Panc1 (cell line): ENCODE data around the gene SMIM27.
A peak's percentile ranks its signal among the peaks of the same experiment; 100 is the strongest.

Experiments
- CTCF ChIP-seq: fragments of 450-650 bp; IDR thresholded peaks from 2 replicates; pipeline ENCODE4 v1.5.1; 2017; ENCODE audit warnings: mild to moderate bottlenecking
- POLR2AphosphoS5 ChIP-seq: IDR thresholded peaks from 2 replicates; pipeline ENCODE4 v1.6.1; 2012; ENCODE audit warnings: mild to moderate bottlenecking, low read depth, low read length, moderate library complexity
- REST ChIP-seq, 2 experiments: IDR thresholded peaks; 2 replicates each; pipeline ENCODE4 v1.6.1; 2011 to 2012; ENCODE audit warnings: low read depth in 2 of 2, control low read depth in 1 of 2, low read length in 1 of 2, mild to moderate bottlenecking in 1 of 2, moderate library complexity in 1 of 2; ENCODE audit not compliant: insufficient read depth in 1 of 2
- SIN3A ChIP-seq: IDR thresholded peaks from 2 replicates; pipeline ENCODE4 v1.6.1; 2012; ENCODE audit warnings: low read depth, mild to moderate bottlenecking, low read length, moderate library complexity, borderline replicate concordance; ENCODE audit not compliant: insufficient read depth
- TCF7L2 ChIP-seq: IDR thresholded peaks from 2 replicates; pipeline ENCODE4 v1.6.1; 2011; ENCODE audit warnings: mild to moderate bottlenecking, low read depth, low read length, inconsistent platforms

GRCh38 chr9:32550562-32551275 lies 1.4 kb upstream of the SMIM27 start:
- TF ChIP-seq CTCF: no peak
- peak; percentile 36; the same call in 1 of the 2 replicates for TF ChIP-seq SIN3A
- TF ChIP-seq POLR2AphosphoS5: peak; percentile 61; the same call in 1 of the 2 replicates
- no peak for TF ChIP-seq REST (IDR thresholded peaks at IDR 0.05; ENCODE audit: insufficient read depth in 1 of 2, low read depth in 2 of 2, low read length in 1 of 2)
- peak; percentile 67; the same call in 1 of the 2 replicates for TF ChIP-seq TCF7L2
